HG03135 (cell line): ENCODE results near the gene SIRT7.

Experiments
- ATAC-seq: cut with Tn5 transposase; IDR thresholded peaks from one replicate; pipeline ENCODE4 v1.9.1; 2021; ENCODE audit warnings: mild to moderate bottlenecking, moderate library complexity; ENCODE audit not compliant: unreplicated experiment

The SIRT7 gene

DNA sequence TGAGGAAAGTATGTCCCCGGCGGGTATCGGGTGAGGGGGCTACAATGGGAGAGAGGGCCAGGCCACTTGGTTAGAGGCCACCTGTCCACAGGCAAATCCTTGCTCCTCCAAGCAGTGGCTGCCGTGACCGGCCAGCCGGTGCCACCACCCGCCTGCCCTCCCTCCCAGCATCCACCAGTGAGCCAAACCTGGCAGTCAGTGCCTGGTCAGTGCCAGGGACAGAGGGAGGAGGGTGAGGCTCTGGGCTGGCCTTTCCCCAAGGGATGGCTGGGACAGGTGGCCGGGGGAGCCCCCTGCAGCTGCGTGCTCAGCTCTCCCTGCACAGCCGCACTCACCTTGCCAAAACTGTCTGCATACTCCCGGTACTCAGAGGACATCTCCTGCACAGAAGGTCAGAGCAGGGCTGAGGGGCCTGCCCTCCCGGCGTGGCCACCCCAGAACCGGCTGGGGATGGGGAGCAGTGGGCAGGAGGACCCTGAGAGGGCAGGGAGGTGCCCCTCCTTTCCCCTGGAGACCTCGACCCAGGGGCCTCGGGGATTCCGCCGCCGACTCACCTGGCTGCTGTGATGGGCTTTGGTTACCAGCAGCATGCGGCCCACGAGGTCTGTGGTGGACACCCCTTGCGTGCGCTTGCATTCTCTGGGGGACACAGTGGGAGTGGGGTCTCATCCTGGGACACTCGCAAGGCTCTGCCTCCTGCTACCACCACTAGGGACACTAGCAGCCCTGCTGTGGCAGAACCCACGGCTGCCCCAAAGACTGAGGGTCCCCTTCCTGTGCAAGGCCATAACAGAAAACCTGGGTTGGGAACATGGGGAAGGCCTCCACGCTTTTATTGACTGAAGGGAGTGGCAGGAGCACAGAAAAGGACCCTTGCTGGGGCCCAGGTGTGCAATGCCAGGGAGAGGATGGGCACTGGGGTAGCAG lies 10.5 kb downstream of the SIRT7 start:
- no peak for ATAC-seq

DNA sequence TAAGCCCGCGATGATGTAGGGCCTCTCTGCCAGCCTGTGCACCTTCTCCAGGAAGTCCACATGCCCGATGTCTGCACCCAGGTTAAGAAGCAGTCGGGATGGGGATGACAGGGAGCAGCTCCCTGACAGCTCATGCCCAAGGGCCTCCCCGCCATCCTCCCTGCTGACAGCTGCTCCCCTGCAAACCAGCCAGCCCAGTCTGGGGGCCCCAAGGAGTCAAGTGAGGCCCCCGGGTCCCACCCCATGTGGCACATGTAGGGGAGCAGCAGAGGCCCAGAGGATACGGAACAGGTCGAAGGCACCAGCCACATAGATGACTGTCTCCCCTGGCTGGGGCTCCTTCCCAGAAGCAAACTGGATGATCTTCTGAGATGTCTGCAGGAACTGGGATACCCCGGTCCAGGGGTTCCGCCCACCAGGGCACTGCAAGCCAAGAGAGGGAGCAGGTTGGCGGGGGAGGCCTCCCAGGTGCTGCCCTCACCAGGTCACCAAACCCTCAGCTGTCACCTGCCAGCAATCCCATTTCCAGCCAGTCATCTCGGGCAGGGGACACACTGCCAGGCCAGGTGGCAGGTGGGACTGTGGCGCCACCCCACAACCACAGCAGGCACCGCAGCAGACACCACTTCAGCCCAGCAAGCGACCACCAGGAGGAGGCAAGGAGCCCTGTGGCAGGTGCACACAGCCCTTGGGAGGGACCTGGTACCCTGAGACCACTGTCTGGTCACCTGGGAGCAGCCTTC lies 11.3 kb downstream of the SIRT7 start:
- ATAC-seq, result no peak

DNA sequence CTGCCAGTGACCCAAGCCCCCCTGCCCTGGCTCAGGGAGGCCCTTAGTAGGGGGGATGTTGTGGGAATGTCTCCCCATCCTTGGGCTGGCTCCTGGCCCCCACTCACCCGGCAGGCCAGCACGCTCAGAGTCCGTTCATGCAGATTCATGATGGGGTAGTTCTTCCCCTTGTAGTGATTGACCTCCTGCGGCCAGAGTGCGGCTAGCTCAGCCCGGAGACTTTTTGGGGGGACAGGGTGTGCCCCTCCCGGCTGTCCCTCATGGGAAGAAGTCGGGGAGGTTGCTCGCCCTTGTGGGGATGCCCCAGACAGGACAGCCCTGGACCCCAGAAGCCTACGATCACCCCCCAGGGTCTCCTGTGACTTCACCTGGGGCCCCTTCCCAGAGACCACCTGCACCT lies 12.0 kb downstream of the SIRT7 start:
- no peak for ATAC-seq

DNA sequence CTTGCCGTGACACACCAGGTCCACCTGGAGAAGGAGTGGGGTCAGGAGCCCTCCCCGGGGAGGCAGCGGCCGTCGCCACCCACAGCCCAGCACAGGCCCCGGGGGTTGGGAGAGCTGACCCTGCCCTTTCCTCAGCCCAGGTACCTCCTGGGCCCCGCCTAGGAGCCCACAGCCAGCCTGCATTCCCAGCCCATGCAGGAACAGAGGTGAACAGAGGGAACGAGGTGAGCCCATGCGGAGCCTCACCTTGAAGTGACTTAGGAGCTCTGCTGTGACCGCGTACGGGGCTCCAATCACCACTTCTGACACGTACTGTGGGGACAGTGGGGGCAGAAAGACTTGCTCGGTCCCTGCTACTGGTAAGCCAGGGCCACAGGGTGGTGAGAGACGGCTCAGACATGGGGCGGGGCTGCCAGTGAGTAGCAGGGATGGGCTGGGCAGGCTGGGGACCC lies 12.5 kb downstream of the SIRT7 start:
- no peak for ATAC-seq

DNA sequence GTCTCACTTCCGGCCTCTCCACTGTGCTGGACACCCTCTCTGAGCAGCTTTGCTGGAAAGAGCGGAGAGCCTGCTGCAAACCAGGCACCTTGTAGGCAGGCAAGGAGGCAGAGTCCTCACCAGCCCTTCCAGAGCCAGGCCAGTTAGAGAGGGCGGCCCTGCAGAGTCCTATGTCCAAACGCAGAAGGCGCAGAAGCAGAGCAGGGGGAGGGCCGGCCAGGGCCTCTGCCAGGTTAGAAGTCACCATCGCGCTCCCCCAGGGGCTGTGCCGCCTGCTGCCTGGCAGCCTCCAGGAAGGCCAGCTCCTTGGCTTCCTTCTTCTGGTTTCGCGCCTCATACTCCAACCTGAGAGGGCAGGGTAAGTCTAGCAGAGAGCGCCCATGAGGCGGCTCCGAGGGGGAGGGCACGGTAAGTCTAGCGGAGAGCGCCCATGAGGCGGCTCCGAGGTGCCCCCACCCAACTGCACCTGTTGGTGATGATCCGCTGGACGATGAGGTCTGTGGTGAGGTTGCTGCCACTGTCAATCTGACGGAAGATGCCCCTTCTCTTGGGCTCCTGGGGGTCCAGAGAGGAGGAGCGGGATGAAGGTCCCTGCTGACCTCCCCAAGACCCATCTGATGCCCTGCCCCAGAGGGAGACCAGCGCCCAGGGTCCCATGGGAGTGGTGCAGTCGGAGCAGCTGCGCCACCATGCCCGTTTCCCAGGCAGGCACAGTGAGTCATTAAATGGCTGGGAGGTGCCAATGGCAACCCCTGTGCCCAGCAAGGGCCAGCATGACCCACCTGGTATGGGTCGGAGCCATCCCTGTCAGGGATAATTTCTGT lies 13.2 kb downstream of the SIRT7 start:
- no peak for ATAC-seq

- no peak for ATAC-seq
These were observed 13.9 kb downstream of the SIRT7 start for GRCh38 chr17:81903896-81904599.

DNA sequence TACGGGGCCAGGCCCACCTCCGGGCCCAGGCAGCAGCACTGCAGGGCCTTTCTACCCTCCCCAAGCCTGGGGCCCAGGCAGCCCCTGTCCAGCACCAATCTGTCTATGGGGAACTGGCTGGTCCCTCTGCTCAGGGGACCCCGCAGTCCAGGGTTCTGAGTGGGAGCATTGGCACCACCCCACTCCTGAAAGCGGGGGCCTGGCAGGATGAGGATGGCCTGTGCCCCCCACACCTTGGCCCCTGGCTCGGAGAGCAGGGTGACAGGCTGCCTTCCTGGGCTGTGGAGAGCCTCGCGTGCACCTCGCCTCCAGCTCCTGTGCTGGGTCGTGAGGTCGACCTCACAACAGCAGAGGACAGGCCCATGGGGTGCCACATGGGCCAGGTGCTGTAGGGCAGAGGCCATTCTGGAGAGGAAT lies 14.6 kb downstream of the SIRT7 start:
- no peak for ATAC-seq

- ATAC-seq, result no peak
These were observed 15.1 kb downstream of the SIRT7 start for GRCh38 chr17:81902653-81903414.

- no peak for ATAC-seq
These were observed 15.8 kb downstream of the SIRT7 start, which contains the start of gene NPB for GRCh38 chr17:81902023-81902652. TSS of gene NPB (plus strand) at chr17:81902238. CDS start at chr17:81902278, 40 bp downstream.

- no peak for ATAC-seq
These were observed 16.6 kb downstream of the SIRT7 start for GRCh38 chr17:81901167-81902022.

DNA sequence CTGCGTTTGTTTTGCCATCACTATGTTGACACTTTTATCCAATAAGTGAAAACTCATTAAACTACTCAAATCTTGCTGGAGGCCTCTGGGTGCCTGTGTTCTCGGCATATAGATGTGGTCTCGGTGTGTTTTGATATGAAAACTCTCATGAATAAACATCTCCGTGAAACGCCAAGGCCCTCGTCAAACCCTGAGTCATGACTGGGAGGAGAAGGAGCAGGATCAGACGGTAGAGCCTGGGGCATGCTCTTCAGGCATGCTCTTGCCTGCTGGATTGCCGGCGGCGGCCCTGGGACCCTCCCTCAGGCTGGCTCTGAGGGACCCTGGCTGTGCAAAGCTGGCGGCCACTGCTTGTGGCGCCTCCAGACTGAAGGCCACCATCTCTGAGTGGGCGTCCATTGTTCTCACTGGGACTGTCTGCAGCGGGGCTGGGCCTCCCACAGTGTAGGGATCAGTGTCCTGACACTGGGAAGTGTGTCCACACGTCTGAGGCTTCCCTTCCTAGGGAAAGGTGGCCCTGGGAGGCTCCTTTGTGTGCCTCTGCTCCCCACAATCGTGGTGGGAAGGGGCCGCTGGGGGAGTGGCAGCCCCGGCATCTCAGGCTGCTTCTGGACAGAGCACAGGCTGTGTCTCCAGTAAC lies 17.7 kb downstream of the SIRT7 start:
- ATAC-seq, result no peak

DNA sequence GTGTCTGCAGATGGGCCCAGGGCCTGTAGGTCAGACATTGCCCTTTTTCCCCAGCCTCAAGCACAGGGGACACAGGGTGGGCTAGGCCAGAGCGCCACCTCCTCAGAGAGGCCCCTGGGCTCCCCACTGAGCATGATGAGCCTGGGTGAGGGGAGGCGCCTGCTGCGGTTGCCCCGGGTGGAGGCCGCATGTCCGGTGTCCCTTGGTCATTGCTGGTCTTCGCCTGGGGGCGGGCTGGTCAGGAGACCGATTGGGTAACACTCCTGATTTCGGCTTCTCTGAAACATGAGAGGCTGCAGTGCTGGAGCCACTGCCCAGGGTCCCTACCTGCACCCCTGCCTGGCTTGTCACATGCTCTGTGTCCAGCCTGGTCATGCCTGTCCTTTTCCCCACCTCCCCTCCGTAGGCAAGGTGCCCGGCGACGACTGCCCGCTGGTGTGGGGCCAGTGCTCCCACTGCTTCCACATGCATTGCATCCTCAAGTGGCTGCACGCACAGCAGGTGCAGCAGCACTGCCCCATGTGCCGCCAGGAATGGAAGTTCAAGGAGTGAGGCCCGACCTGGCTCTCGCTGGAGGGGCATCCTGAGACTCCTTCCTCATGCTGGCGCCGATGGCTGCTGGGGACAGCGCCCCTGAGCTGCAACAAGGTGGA lies 18.3 kb downstream of the SIRT7 start:
- no peak for ATAC-seq

DNA sequence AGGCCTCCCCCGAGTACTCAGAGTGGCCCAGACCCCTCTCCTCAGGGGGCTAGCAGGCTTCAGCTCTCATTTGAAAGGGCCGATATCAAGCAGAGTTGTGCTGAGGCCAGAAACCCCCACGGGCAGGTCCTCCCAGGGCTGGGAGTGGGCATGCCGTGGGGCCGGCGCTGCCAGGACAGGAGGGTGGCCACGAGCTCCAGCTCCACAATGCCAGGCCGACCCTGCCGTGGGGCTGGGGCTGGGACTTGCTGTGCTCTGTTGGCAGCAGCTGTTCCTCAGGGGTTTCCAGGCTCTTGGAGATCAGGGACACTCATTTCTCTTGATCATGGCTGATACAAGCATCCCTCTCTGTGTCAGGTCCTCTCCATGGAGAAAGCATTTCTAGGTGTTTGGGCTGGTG lies 19.1 kb downstream of the SIRT7 start:
- ATAC-seq, result no peak

DNA sequence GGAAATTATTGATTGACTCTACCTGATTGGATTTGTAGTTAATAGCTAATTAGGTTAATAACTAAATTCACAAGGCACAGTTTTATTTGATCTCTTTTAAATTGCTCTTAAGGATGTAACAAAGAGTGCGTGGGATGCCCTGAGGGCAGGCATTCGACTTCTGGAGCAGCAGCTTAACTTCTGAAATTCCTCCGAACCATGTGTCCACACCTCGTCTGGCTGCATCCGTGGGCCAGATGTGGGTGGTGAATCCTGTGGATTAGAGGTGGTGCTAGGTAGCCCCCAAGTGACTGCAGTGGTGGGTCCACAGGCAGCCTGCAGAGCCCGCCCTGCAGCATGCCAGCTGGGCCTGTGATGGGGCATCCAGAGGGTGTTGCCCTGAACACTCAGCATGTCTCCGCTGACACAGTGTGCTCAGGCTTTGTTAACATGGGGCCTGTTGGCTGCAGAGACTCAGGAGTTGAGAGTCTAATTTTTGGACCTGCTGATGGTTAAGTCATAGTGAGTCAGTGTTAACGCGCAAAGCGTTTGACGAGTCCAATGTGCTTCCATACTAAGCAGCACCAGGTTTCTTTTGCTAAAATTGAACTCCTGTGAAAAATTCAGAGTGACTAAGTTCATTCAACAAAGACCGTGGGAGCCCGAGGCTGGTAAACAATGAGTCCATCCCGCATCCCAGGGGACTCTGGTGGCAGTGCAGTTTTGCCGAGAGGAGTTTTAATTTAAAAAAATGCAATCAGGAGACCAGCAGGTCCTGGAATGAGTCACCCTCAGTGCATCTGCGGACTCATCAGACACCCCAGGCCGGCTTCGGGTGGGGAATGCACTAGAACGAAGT lies 19.7 kb downstream of the SIRT7 start:
- no peak for ATAC-seq

DNA sequence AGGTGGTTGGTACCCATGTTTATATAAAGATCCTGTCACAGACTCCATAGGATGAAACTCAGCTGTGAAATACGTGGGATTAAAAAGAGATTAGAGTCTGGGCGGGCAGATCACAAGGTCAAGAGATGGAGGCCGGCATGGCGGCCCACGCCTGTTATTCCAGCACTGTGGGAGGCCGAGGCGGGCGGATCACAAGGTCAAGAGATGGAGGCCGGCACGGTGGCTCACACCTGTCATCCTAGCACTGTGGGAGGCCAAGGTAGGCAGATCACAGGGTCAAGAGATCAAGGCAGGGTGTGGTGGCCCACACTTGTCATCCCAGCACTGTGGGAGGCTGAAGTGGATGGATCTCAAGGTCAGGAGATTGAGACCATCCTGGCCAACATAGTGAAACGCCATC lies 22.6 kb downstream of the SIRT7 start:
- ATAC-seq, result no peak

- no peak for ATAC-seq
These were observed 26.7 kb downstream of the SIRT7 start for GRCh38 chr17:81891303-81891552.
